K562 (cell line): ENCODE data around the gene TERT. TPM values are rescaled to one million over a fixed set of nuclear protein-coding genes. Genes with fewer than 3 reads are reported as not detected.

Source experiments
- ATAC-seq: fragments of 200-7000 bp; cut with Tn5 transposase; 3 replicates; pipeline ENCODE4 v1.9.1; 2020; ENCODE audit warnings: moderate library complexity
- BruUV-seq: library from RNA; stranded (reverse); fragments of 400-500 nt; replicated peaks from 2 replicates; lab custom pipeline; 2021; lab: Mats Ljungman, UMichigan
- CTCF ChIA-PET: fragments of 300-600 bp; formaldehyde crosslinking; extraction: SDS; loops from one replicate; lab custom pipeline; 2021; ENCODE audit warnings: low intra/inter-chr PET ratio; lab: Yijun Ruan, JAX
- POLR2A ChIA-PET: fragments of 300-600, 350-650 bp; sonication (Branson Sonifier 250); formaldehyde crosslinking; extraction: SDS; loops from one replicate; lab custom pipeline; 2021; ENCODE audit warnings: antibody characterized with exemption, inconsistent platforms; lab: Yijun Ruan, JAX
- DNase-seq, 4 experiments: peaks; one replicate each; pipeline versions ENCODE4 v3.0.0 to v3.0.0-alpha.2; 2011 to 2018; ENCODE audit warnings: low spot score in 3 of 4, mixed read lengths in 3 of 4; ENCODE audit errors: extremely low read depth in 1 of 4
- FAIRE-seq: peaks from 2 replicates; lab custom pipeline; 2011; peaks lifted over from hg19 to GRCh38; lab: Jason Lieb, UNC
- H2AFZ ChIP-seq: 2 replicates; pipeline ENCODE4 v1.6.0; 2011; ENCODE audit warnings: low read depth, low read length, control low read depth, inconsistent platforms
- H3K27ac ChIP-seq: fragments of 200-600 bp; 3 replicates; pipeline ENCODE4 v1.8.0; 2011; ENCODE audit warnings: low read depth, mild to moderate bottlenecking, control low read depth, inconsistent platforms, low read length, moderate library complexity, mixed read lengths; ENCODE audit errors: extremely low read depth
- H3K27me3 ChIP-seq, 2 experiments: fragments of 300-600 bp in 1 of 2; 2 replicates in 1 of 2; 3 replicates in 1 of 2; pipeline versions ENCODE4 v1.6.0 to v1.8.0; 2011; ENCODE audit warnings: inconsistent platforms in 2 of 2, low read length in 2 of 2, mild to moderate bottlenecking in 1 of 2, mixed read lengths in 1 of 2, moderate library complexity in 1 of 2; ENCODE audit not compliant: control insufficient read depth in 2 of 2, insufficient read depth in 2 of 2
- H3K36me3 ChIP-seq: fragments of 300-600 bp; 3 replicates; pipeline ENCODE4 v1.8.0; 2011; ENCODE audit warnings: mild to moderate bottlenecking, low read length, inconsistent platforms; ENCODE audit not compliant: control insufficient read depth, insufficient read depth
- H3K4me1 ChIP-seq, 2 experiments: fragments of 200-600 bp in 1 of 2; replicated peaks in 1 of 2; 2 replicates in 1 of 2; 3 replicates in 1 of 2; pipeline versions ENCODE4 v1.5.1 to v1.8.0; 2011; ENCODE audit warnings: inconsistent platforms in 2 of 2, low read length in 2 of 2, mild to moderate bottlenecking in 1 of 2, mixed read lengths in 1 of 2, moderate library complexity in 1 of 2; ENCODE audit not compliant: control insufficient read depth in 2 of 2, insufficient read depth in 2 of 2
- H3K4me2 ChIP-seq: 2 replicates; pipeline ENCODE4 v1.6.1; 2011; ENCODE audit warnings: low read length, control low read depth, inconsistent platforms, mixed read lengths; ENCODE audit not compliant: insufficient read depth
- H3K4me3 ChIP-seq: fragments of 200-600 bp; sonication (generic), shearing (Covaris generic); 2 replicates; pipeline ENCODE4 v1.5.1; 2016; ENCODE audit warnings: control low read depth, inconsistent platforms
- H3K79me2 ChIP-seq: fragments of 200-600 bp; 3 replicates; pipeline ENCODE4 v1.8.0; 2011; ENCODE audit warnings: low read length, inconsistent platforms; ENCODE audit not compliant: control insufficient read depth, insufficient read depth
- H3K9ac ChIP-seq, 2 experiments: 2 replicates each; pipeline versions ENCODE4 v1.6.0 to v1.6.1; 2011; ENCODE audit warnings: low read depth in 2 of 2, low read length in 2 of 2, control low read depth in 1 of 2, inconsistent platforms in 1 of 2, mild to moderate bottlenecking in 1 of 2, mixed read lengths in 1 of 2; ENCODE audit not compliant: insufficient read depth in 1 of 2
- H3K9me1 ChIP-seq: one replicate; pipeline ENCODE4 v1.6.0; 2011; ENCODE audit warnings: inconsistent platforms, mild to moderate bottlenecking, low read length, moderate library complexity; ENCODE audit not compliant: control insufficient read depth, insufficient read depth
- H3K9me3 ChIP-seq: replicated peaks from 2 replicates; pipeline ENCODE4 v1.5.1; 2011; ENCODE audit warnings: low read depth, low read length, inconsistent platforms; ENCODE audit not compliant: control insufficient read depth, insufficient read depth
- H4K20me1 ChIP-seq: replicated peaks from 2 replicates; pipeline ENCODE4 v1.6.1; 2011; ENCODE audit warnings: low read length, inconsistent platforms, mixed read lengths; ENCODE audit not compliant: control insufficient read depth, insufficient read depth
- ADNP ChIP-seq: fragments of 200-800 bp; sonication (Bioruptor generic); IDR thresholded peaks from 2 replicates; pipeline ENCODE4 v1.6.1; 2016; ENCODE audit warnings: missing genetic modification characterization, missing compliant biosample characterization
- ARNT ChIP-seq, 2 experiments: fragments of 450-650 bp; IDR thresholded peaks; 2 replicates each; pipeline ENCODE4 v1.6.1; 2016; ENCODE audit warnings: mild to moderate bottlenecking in 1 of 2
- ETV5 ChIP-seq: sonication (generic); formaldehyde crosslinking; IDR thresholded peaks from 2 replicates; pipeline ENCODE4 v1.4.0; 2020; ENCODE audit warnings: low read depth, mild to moderate bottlenecking, missing genetic modification reagents
- HNRNPLL ChIP-seq: fragments of 200-400 bp; formaldehyde crosslinking; IDR thresholded peaks from 2 replicates; pipeline ENCODE4 v1.6.1; 2017; ENCODE audit warnings: low read length, low read depth, mild to moderate bottlenecking; ENCODE audit not compliant: poor library complexity, severe bottlenecking
- JUND ChIP-seq, 2 experiments: IDR thresholded peaks; 2 replicates in 1 of 2; 3 replicates in 1 of 2; pipeline ENCODE4 v1.6.1; 2011; ENCODE audit warnings: borderline replicate concordance in 2 of 2, low read depth in 2 of 2, low read length in 2 of 2, improper control_type of control experiment in 1 of 2, missing biosample characterization in 1 of 2, missing genetic modification characterization in 1 of 2, missing genetic modification reagents in 1 of 2
- TAF9B ChIP-seq: fragments of 450-650 bp; IDR thresholded peaks from 2 replicates; pipeline ENCODE4 v1.6.1; 2018; ENCODE audit warnings: mild to moderate bottlenecking; ENCODE audit not compliant: partially characterized antibody
- ZNF3 ChIP-seq: fragments of 250-450 bp; sonication (Bioruptor Pico); IDR thresholded peaks from 2 replicates; pipeline ENCODE4 v1.5.0; 2021; ENCODE audit warnings: mild to moderate bottlenecking, moderate library complexity
- WGBS: fragments of 100-300 bp; shearing (Covaris generic); methylation state at CpG from one replicate; pipeline ENCODE4 v1.1.6; 2016; ENCODE audit warnings: low coverage, mixed read lengths; ENCODE audit not compliant: insufficient coverage; ENCODE audit errors: missing lambda C conversion rate; 5-methylcytosine and 5-hydroxymethylcytosine counted together
- in situ Hi-C: fragments of 300-500 bp; cut with MboI; formaldehyde crosslinking; loops from 4 replicates; pipeline ENCODE4 v1.15.0; 2018; ENCODE audit warnings: inconsistent platforms, mixed read lengths
- intact Hi-C: fragments of 100-400 bp; cut with micrococcal nuclease; formaldehyde crosslinking; loops from 2 replicates; pipeline ENCODE4 v1.14.2; 2022
- polyA plus RNA-seq, 8 experiments: library from polyadenylated mRNA; depleted of rRNA in 4 of 8; stranded (reverse) in 5 of 8; unstranded in 3 of 8; fragments of >200 nt; fragmentation: Nextera tagmentation in 2 of 8; fragmentation: Illumina TruSeq in 1 of 8; extraction: Ambion mirVana in 2 of 8; extraction: Trizol in 1 of 8; gene quantifications; 2 replicates each; pipeline versions ENCODE4 v1.2.1 to v1.2.3, GENCODE V29; 2011 to 2014; ENCODE audit warnings: inconsistent platforms in 1 of 8, missing spikeins in 1 of 8
- total RNA-seq, 7 experiments: library from RNA; depleted of rRNA in 6 of 7; stranded (reverse); fragments of >200 nt in 6 of 7; fragmentation: Illumina TruSeq in 2 of 7; extraction: Trizol in 2 of 7; gene quantifications; 2 replicates each; pipeline versions ENCODE4 v1.2.1 to v1.2.3, GENCODE V29; 2011 to 2021; ENCODE audit warnings: low replicate concordance in 1 of 7
- TF ChIP-seq, protein P1 (sequence below): fragments of 150-350 bp; IDR thresholded peaks from 2 replicates; pipeline ENCODE4 v1.6.1; 2014; ENCODE audit warnings: low read depth, mild to moderate bottlenecking, low read length, borderline replicate concordance
- TF ChIP-seq, protein P2 (sequence below), 2 experiments: fragments of 450-650 bp in 1 of 2; IDR thresholded peaks; 2 replicates each; pipeline ENCODE4 v1.6.1; 2011 to 2017; ENCODE audit warnings: low read depth in 2 of 2, antibody characterized with exemption in 1 of 2, borderline replicate concordance in 1 of 2, low read length in 1 of 2, mild to moderate bottlenecking in 1 of 2, mixed read lengths in 1 of 2; ENCODE audit not compliant: control insufficient read depth in 1 of 2
- TF ChIP-seq, protein P3 (sequence below): fragments of 450-650 bp; IDR thresholded peaks from 2 replicates; pipeline ENCODE4 v1.6.1; 2017; ENCODE audit warnings: antibody characterized with exemption
- TF ChIP-seq, protein P4 (sequence below), 2 experiments: fragments of 450-650 bp in 1 of 2; sonication (generic) in 1 of 2; formaldehyde crosslinking; conservative IDR thresholded peaks; 2 replicates each; pipeline versions ENCODE4 v1.4.0 to v1.8.1; 2020 to 2022; ENCODE audit warnings: mild to moderate bottlenecking in 1 of 2, missing genetic modification reagents in 1 of 2

TERT gene
- total and polyA plus RNA-seq, 9 of the 15 experiments (the other 6 are each of a cell fraction or from before 2014, with no cell fraction given) = 0.08 to 4.5 (median 0.98) TPM; not detected in 1

DNA sequence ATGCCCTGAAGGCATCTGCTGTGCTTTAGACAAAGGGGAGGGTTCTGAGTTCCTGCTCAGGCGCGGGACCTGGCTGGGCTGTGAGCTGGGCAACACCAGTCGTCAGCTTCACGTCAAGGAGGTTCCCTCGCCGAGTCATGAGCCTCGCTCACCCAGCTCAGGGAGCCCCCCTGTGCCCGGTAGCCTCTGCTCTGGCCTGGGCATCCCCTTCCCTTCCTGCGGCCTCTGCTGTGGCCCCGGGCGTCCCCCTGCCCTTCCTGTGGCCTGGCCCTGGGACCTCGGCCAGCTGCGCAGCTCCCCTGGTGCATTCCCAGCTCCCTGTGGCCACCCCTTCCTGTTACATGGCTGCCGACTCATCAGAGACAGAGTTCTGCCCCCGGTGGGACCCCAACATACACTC, 29.8 kb downstream of the TERT start:
- Histone ChIP-seq H2AFZ (no peak overlapping the region), H3K79me2 (no peaks in the 10 kb centered on the region), H3K36me3 (no peaks in the 10 kb centered on the region), H3K4me1 (peaks cover 0 to 3% of the 10 kb centered on the region in 2 experiments; a peak in 1 of 5 replicates), H3K9me1 (no peaks in the 10 kb centered on the region), H4K20me1 (peaks cover 8% of the 10 kb centered on the region; the same call in 1 of the 2 replicates), H3K27ac (no peak overlapping the region), H3K4me2 (no peak overlapping the region), H3K4me3 (no peak overlapping the region), H3K27me3 (peaks cover 11 to 60% of the 10 kb centered on the region in 2 experiments; a peak in 4 of 5 replicates), H3K9ac (no peak overlapping the region), H3K9me3 (no peaks in the 10 kb centered on the region)
- 19% methylated on average over 15 of the region's 15 CpGs for WGBS
- intact Hi-C loops = no loop called here
- in situ Hi-C loops = no loop called here
- ChIA-PET POLR2A (no interaction called here), CTCF (no interaction called here)
- ATAC-seq = no peak
- no peak for FAIRE-seq
- BruUV-seq = no TSS peak
- no peak for DNase-seq
- no peak for TF ChIP-seq ZNF3 (CRISPR knock-in tag)
- TF ChIP-seq JUND (IDR thresholded peaks at IDR 0.05; ENCODE audit: borderline replicate concordance, low read depth, low read length) = no peak
- TF ChIP-seq JUND (tag; IDR thresholded peaks at IDR 0.05; ENCODE audit: borderline replicate concordance, low read depth, low read length) = no peak
- TF ChIP-seq, protein P1, sequence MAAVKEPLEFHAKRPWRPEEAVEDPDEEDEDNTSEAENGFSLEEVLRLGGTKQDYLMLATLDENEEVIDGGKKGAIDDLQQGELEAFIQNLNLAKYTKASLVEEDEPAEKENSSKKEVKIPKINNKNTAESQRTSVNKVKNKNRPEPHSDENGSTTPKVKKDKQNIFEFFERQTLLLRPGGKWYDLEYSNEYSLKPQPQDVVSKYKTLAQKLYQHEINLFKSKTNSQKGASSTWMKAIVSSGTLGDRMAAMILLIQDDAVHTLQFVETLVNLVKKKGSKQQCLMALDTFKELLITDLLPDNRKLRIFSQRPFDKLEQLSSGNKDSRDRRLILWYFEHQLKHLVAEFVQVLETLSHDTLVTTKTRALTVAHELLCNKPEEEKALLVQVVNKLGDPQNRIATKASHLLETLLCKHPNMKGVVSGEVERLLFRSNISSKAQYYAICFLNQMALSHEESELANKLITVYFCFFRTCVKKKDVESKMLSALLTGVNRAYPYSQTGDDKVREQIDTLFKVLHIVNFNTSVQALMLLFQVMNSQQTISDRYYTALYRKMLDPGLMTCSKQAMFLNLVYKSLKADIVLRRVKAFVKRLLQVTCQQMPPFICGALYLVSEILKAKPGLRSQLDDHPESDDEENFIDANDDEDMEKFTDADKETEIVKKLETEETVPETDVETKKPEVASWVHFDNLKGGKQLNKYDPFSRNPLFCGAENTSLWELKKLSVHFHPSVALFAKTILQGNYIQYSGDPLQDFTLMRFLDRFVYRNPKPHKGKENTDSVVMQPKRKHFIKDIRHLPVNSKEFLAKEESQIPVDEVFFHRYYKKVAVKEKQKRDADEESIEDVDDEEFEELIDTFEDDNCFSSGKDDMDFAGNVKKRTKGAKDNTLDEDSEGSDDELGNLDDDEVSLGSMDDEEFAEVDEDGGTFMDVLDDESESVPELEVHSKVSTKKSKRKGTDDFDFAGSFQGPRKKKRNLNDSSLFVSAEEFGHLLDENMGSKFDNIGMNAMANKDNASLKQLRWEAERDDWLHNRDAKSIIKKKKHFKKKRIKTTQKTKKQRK = no peak
- TF ChIP-seq HNRNPLL = no peak
- TF ChIP-seq, protein P2, sequence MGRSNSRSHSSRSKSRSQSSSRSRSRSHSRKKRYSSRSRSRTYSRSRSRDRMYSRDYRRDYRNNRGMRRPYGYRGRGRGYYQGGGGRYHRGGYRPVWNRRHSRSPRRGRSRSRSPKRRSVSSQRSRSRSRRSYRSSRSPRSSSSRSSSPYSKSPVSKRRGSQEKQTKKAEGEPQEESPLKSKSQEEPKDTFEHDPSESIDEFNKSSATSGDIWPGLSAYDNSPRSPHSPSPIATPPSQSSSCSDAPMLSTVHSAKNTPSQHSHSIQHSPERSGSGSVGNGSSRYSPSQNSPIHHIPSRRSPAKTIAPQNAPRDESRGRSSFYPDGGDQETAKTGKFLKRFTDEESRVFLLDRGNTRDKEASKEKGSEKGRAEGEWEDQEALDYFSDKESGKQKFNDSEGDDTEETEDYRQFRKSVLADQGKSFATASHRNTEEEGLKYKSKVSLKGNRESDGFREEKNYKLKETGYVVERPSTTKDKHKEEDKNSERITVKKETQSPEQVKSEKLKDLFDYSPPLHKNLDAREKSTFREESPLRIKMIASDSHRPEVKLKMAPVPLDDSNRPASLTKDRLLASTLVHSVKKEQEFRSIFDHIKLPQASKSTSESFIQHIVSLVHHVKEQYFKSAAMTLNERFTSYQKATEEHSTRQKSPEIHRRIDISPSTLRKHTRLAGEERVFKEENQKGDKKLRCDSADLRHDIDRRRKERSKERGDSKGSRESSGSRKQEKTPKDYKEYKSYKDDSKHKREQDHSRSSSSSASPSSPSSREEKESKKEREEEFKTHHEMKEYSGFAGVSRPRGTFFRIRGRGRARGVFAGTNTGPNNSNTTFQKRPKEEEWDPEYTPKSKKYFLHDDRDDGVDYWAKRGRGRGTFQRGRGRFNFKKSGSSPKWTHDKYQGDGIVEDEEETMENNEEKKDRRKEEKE (IDR thresholded peaks at IDR 0.05; ENCODE audit: borderline replicate concordance in 1 of 2, control insufficient read depth in 1 of 2, low read depth in 2 of 2, low read length in 1 of 2) = no peak
- no peak for TF ChIP-seq TAF9B
- no peak for TF ChIP-seq ARNT (IDR thresholded peaks at IDR 0.05)
- TF ChIP-seq, protein P3, sequence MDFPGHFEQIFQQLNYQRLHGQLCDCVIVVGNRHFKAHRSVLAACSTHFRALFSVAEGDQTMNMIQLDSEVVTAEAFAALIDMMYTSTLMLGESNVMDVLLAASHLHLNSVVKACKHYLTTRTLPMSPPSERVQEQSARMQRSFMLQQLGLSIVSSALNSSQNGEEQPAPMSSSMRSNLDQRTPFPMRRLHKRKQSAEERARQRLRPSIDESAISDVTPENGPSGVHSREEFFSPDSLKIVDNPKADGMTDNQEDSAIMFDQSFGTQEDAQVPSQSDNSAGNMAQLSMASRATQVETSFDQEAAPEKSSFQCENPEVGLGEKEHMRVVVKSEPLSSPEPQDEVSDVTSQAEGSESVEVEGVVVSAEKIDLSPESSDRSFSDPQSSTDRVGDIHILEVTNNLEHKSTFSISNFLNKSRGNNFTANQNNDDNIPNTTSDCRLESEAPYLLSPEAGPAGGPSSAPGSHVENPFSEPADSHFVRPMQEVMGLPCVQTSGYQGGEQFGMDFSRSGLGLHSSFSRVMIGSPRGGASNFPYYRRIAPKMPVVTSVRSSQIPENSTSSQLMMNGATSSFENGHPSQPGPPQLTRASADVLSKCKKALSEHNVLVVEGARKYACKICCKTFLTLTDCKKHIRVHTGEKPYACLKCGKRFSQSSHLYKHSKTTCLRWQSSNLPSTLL = no peak
- no peak for TF ChIP-seq ADNP (tag)
- TF ChIP-seq, protein P4, sequence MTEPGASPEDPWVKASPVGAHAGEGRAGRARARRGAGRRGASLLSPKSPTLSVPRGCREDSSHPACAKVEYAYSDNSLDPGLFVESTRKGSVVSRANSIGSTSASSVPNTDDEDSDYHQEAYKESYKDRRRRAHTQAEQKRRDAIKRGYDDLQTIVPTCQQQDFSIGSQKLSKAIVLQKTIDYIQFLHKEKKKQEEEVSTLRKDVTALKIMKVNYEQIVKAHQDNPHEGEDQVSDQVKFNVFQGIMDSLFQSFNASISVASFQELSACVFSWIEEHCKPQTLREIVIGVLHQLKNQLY (CRISPR knock-in tag; conservative IDR thresholded peaks at IDR 0.05) = no peak
- TF ChIP-seq ETV5 (CRISPR knock-in tag) = no peak
